ENCODE results near the gene ADAM12. TPM values are rescaled to one million over a fixed set of nuclear protein-coding genes. Genes with fewer than 3 reads are reported as not detected.

Gene ADAM12
- total and polyA plus RNA-seq, 8 donors: 0.03 to 3.7 (median 0.15) TPM

GRCh38 chr10:126129026-126129425 lies 259.3 kb downstream of the ADAM12 start:
- FAIRE-seq: no peak
- Histone ChIP-seq H3K9me3 (no peaks in the 10 kb centered on the region), H3K27ac (no peak overlapping the region), H3K4me3 (no peak overlapping the region), H3K27me3 (no peaks in the 10 kb centered on the region), H3K4me1 (no peaks in the 10 kb centered on the region), H3K36me3 (no peaks in the 10 kb centered on the region)
- no peak for TF ChIP-seq CTCF (IDR thresholded peaks at IDR 0.05)
- no peak for ATAC-seq
- no peak for DNase-seq
- intact Hi-C loops (cut with DNase I): no loop called here
- 64 to 75% methylated on average over 7 of the region's 7 CpGs for WGBS, 2 donors

GRCh38 chr10:126128581-126128980 lies 259.7 kb downstream of the ADAM12 start:
- TF ChIP-seq CTCF (IDR thresholded peaks at IDR 0.05): no peak
- Histone ChIP-seq H3K4me3 (no peak overlapping the region), H3K4me1 (no peaks in the 10 kb centered on the region), H3K9me3 (no peaks in the 10 kb centered on the region), H3K27ac (no peak overlapping the region), H3K27me3 (no peaks in the 10 kb centered on the region), H3K36me3 (no peaks in the 10 kb centered on the region)
- ATAC-seq (no peak), DNase-seq (no peak), FAIRE-seq (no peak)
- intact Hi-C loops (cut with DNase I): no loop called here
- WGBS, 2 donors: 94 to 97% methylated on average over 21 of the region's 21 CpGs

- no peaks in the 10 kb centered on the region for H3K9me3 ChIP-seq
- H3K36me3 ChIP-seq: no peaks in the 10 kb centered on the region
- FAIRE-seq: no peak
- H3K4me1 ChIP-seq: no peaks in the 10 kb centered on the region
- H3K27me3 ChIP-seq: no peaks in the 10 kb centered on the region
- 85 to 87% methylated on average over 7 of the region's 7 CpGs for WGBS, 2 donors
- ATAC-seq: no peak
- H3K27ac ChIP-seq: no peak overlapping the region
- intact Hi-C loops (cut with DNase I): no loop called here
- H3K4me3 ChIP-seq: no peak overlapping the region
- DNase-seq: no peak
- TF ChIP-seq CTCF (IDR thresholded peaks at IDR 0.05): no peak
These were observed 260.7 kb downstream of the ADAM12 start for GRCh38 chr10:126127481-126128029.

- intact Hi-C loops (cut with DNase I): no loop called here
- WGBS, 2 donors: 55 to 57% methylated on average over 4 of the region's 4 CpGs
- H3K4me3 ChIP-seq: no peak overlapping the region
- no peaks in the 10 kb centered on the region for H3K36me3 ChIP-seq
- H3K9me3 ChIP-seq: no peaks in the 10 kb centered on the region
- no peaks in the 10 kb centered on the region for H3K4me1 ChIP-seq
- TF ChIP-seq CTCF (IDR thresholded peaks at IDR 0.05): no peak
- no peak for DNase-seq
- H3K27ac ChIP-seq: no peak overlapping the region
- no peak for FAIRE-seq
- no peaks in the 10 kb centered on the region for H3K27me3 ChIP-seq
- no peak for ATAC-seq
These were observed 261.4 kb downstream of the ADAM12 start for GRCh38 chr10:126126866-126127265.

GRCh38 chr10:126126023-126126422 lies 262.3 kb downstream of the ADAM12 start:
- Histone ChIP-seq H3K4me3 (no peak overlapping the region), H3K27me3 (no peaks in the 10 kb centered on the region), H3K36me3 (no peaks in the 10 kb centered on the region), H3K4me1 (no peaks in the 10 kb centered on the region), H3K9me3 (no peaks in the 10 kb centered on the region), H3K27ac (no peak overlapping the region)
- no peak for TF ChIP-seq CTCF (IDR thresholded peaks at IDR 0.05)
- FAIRE-seq: no peak
- DNase-seq: no peak
- intact Hi-C loops (cut with DNase I): no loop called here
- 81 to 82% methylated on average over 5 of the region's 5 CpGs for WGBS, 2 donors
- no peak for ATAC-seq
